ENCODE data around the gene TMEM132C. TPM values are rescaled to one million over a fixed set of nuclear protein-coding genes. Genes with fewer than 3 reads are reported as not detected.

The TMEM132C gene
- total RNA-seq, 1 donor from 2014 or later = 0.29 TPM

- Mint-ChIP-seq H3K4me3 (ENCODE audit: low read depth) (no peak overlapping the region), H3K36me3 (ENCODE audit: insufficient read depth) (no peaks in the 10 kb centered on the region)
Observed at GRCh38 chr12:128690641-128691040, 423.7 kb downstream of the TMEM132C start.

GRCh38 chr12:128693115-128693514 is 426.1 kb downstream of the TMEM132C start:
- Mint-ChIP-seq H3K27ac (no peak overlapping the region), H3K9me3 (ENCODE audit: low read depth) (peaks cover 4% of the 10 kb centered on the region), H3K4me3 (ENCODE audit: low read depth) (no peak overlapping the region)

More at GRCh38 chr12:128690641-128691040, 423.7 kb downstream of the TMEM132C start:
- no peak for TF ChIP-seq CTCF (IDR thresholded peaks at IDR 0.05; ENCODE audit: unreplicated experiment)
- Mint-ChIP-seq H3K27ac (no peak overlapping the region), H3K27me3 (peaks cover 19% of the 10 kb centered on the region), H3K4me1 (ENCODE audit: low read depth) (no peaks in the 10 kb centered on the region), H3K9me3 (ENCODE audit: low read depth) (no peaks in the 10 kb centered on the region)
- no peak for DNase-seq (ENCODE audit: low spot score, unreplicated experiment)

GRCh38 chr12:128693771-128694170 is 426.8 kb downstream of the TMEM132C start:
- Mint-ChIP-seq H3K9me3 (ENCODE audit: low read depth) (peaks cover 4% of the 10 kb centered on the region), H3K27ac (no peak overlapping the region), H3K4me3 (ENCODE audit: low read depth) (no peak overlapping the region), H3K36me3 (ENCODE audit: insufficient read depth) (no peaks in the 10 kb centered on the region), H3K4me1 (ENCODE audit: low read depth) (no peaks in the 10 kb centered on the region), H3K27me3 (peaks cover 25% of the 10 kb centered on the region)
- no peak for TF ChIP-seq CTCF (IDR thresholded peaks at IDR 0.05; ENCODE audit: unreplicated experiment)
- no peak for DNase-seq (ENCODE audit: low spot score, unreplicated experiment)

More at GRCh38 chr12:128693115-128693514, 426.1 kb downstream of the TMEM132C start:
- TF ChIP-seq CTCF (IDR thresholded peaks at IDR 0.05; ENCODE audit: unreplicated experiment) = no peak
- Mint-ChIP-seq H3K4me1 (ENCODE audit: low read depth) (no peaks in the 10 kb centered on the region), H3K36me3 (ENCODE audit: insufficient read depth) (no peaks in the 10 kb centered on the region), H3K27me3 (peaks cover 23% of the 10 kb centered on the region)
- DNase-seq (ENCODE audit: low spot score, unreplicated experiment) = no peak

- H3K9me3 Mint-ChIP-seq (ENCODE audit: low read depth) = peaks cover 4% of the 10 kb centered on the region
- no peak overlapping the region for H3K4me3 Mint-ChIP-seq (ENCODE audit: low read depth)
- no peak overlapping the region for H3K27ac Mint-ChIP-seq
- H3K36me3 Mint-ChIP-seq (ENCODE audit: insufficient read depth) = no peaks in the 10 kb centered on the region
- no peak for TF ChIP-seq CTCF (IDR thresholded peaks at IDR 0.05; ENCODE audit: unreplicated experiment)
- DNase-seq (ENCODE audit: low spot score, unreplicated experiment) = no peak
- no peaks in the 10 kb centered on the region for H3K4me1 Mint-ChIP-seq (ENCODE audit: low read depth)
- H3K27me3 Mint-ChIP-seq = peaks cover 24% of the 10 kb centered on the region
Observed at GRCh38 chr12:128694445-128694844, 427.5 kb downstream of the TMEM132C start.

GRCh38 chr12:128695697-128696096 is 428.7 kb downstream of the TMEM132C start:
- no peaks in the 10 kb centered on the region for H3K4me1 Mint-ChIP-seq (ENCODE audit: low read depth)
- H3K4me3 Mint-ChIP-seq (ENCODE audit: low read depth) = no peak overlapping the region
- H3K27ac Mint-ChIP-seq = no peak overlapping the region
- DNase-seq (ENCODE audit: low spot score, unreplicated experiment) = no peak
- H3K36me3 Mint-ChIP-seq (ENCODE audit: insufficient read depth) = no peaks in the 10 kb centered on the region
- H3K27me3 Mint-ChIP-seq = peaks cover 33% of the 10 kb centered on the region
- no peak for TF ChIP-seq CTCF (IDR thresholded peaks at IDR 0.05; ENCODE audit: unreplicated experiment)
- H3K9me3 Mint-ChIP-seq (ENCODE audit: low read depth) = peaks cover 4% of the 10 kb centered on the region

Data from progenitor cell of endocrine pancreas (in vitro differentiated cells).